HCT116 (cell line): Measurements from ENCODE around the gene TBC1D4. TPM values are rescaled to one million over a fixed set of nuclear protein-coding genes. Genes with fewer than 3 reads are reported as not detected.

Source experiments
- ATAC-seq: fragments of 200-7000 bp; cut with Tn5 transposase; 2 replicates; pipeline ENCODE4 v1.9.1; 2020; ENCODE audit warnings: mild to moderate bottlenecking, moderate library complexity
- BruUV-seq: library from RNA; stranded (reverse); fragments of 400-500 nt; replicated peaks from 2 replicates; lab custom pipeline; 2021; lab: Mats Ljungman, UMichigan
- CTCF ChIA-PET: fragments of 300-600 bp; sonication (Branson Sonifier 250); formaldehyde crosslinking; loops from one replicate; lab custom pipeline; 2021; ENCODE audit warnings: antibody characterized with exemption; lab: Charles Lee
- POLR2A ChIA-PET: fragments of 300-600, 350-600 bp; sonication (Branson Sonifier 250); formaldehyde crosslinking; loops from one replicate; lab custom pipeline; 2021; ENCODE audit warnings: antibody characterized with exemption; lab: Charles Lee
- RAD21 ChIA-PET, 2 experiments: fragments of 300-600 bp; sonication (Branson Sonifier 250); formaldehyde crosslinking; loops; one replicate each; lab custom pipeline; 2023; ENCODE audit warnings: low total read pairs in 2 of 2; ENCODE audit not compliant: uncharacterized antibody in 2 of 2, unreplicated experiment in 2 of 2, low non-redundant PET in 1 of 2; lab: Charles Lee
- DNase-seq: peaks from one replicate; pipeline ENCODE4 v3.0.0-alpha.2; 2010; ENCODE audit warnings: low read depth, low spot score
- H2AFZ ChIP-seq: fragments of 200-600 bp; shearing (Covaris generic), sonication (generic); 2 replicates; pipeline ENCODE4 v1.6.1; 2017; ENCODE audit warnings: low read depth, mixed run types, mixed read lengths, antibody characterized with exemption, low read length; ENCODE audit not compliant: poor library complexity, severe bottlenecking
- H3K27ac ChIP-seq: 2 replicates; pipeline ENCODE4 v1.5.1; 2012; ENCODE audit warnings: low read depth, low read length
- H3K27me3 ChIP-seq: fragments of 200-600 bp; sonication (generic); 2 replicates; pipeline ENCODE4 v1.6.1; 2016; ENCODE audit warnings: mixed run types, low read length, mixed read lengths; ENCODE audit not compliant: insufficient read depth
- H3K36me3 ChIP-seq, 2 experiments: fragments of 200-500 bp in 1 of 2; fragments of 200-600 bp in 1 of 2; sonication (Bioruptor generic) in 1 of 2; sonication (generic) in 1 of 2; 2 replicates each; pipeline versions ENCODE4 v1.5.1 to v1.6.1; 2014 to 2016; ENCODE audit warnings: low read length in 2 of 2, inconsistent platforms in 1 of 2, mixed read lengths in 1 of 2, mixed run types in 1 of 2; ENCODE audit not compliant: insufficient read depth in 2 of 2, control insufficient read depth in 1 of 2
- H3K4me1 ChIP-seq, 2 experiments: fragments of 200-600 bp in 1 of 2; sonication (generic) in 1 of 2; 2 replicates each; pipeline versions ENCODE4 v1.5.1 to v1.6.1; 2012 to 2017; ENCODE audit warnings: low read length in 2 of 2, inconsistent platforms in 1 of 2, mild to moderate bottlenecking in 1 of 2, mixed read lengths in 1 of 2, mixed run types in 1 of 2, moderate library complexity in 1 of 2; ENCODE audit not compliant: insufficient read depth in 2 of 2, control insufficient read depth in 1 of 2
- H3K4me2 ChIP-seq: fragments of 200-600 bp; sonication (generic); 2 replicates; pipeline ENCODE4 v1.6.1; 2017; ENCODE audit warnings: mixed run types, low read length, mixed read lengths
- H3K4me3 ChIP-seq, 2 experiments: fragments of 200-600 bp in 1 of 2; sonication (generic) in 1 of 2; replicated peaks in 1 of 2; 2 replicates each; pipeline ENCODE4 v1.5.1; 2011 to 2016; ENCODE audit warnings: low read length in 2 of 2, control low read depth in 1 of 2, low read depth in 1 of 2, mild to moderate bottlenecking in 1 of 2, mixed read lengths in 1 of 2, mixed run types in 1 of 2
- H3K79me2 ChIP-seq: fragments of 200-600 bp; sonication (generic); 2 replicates; pipeline ENCODE4 v1.6.1; 2017; ENCODE audit warnings: mild to moderate bottlenecking, mixed run types, low read length, moderate library complexity, mixed read lengths; ENCODE audit not compliant: insufficient read depth
- H3K9ac ChIP-seq: fragments of 200-600 bp; sonication (generic); 2 replicates; pipeline ENCODE4 v1.6.1; 2016; ENCODE audit warnings: low read length, mixed read lengths
- H3K9me2 ChIP-seq: fragments of 200-600 bp; sonication (generic), shearing (Covaris generic); 2 replicates; pipeline ENCODE4 v1.6.1; 2017; ENCODE audit warnings: mixed run types, mild to moderate bottlenecking, moderate library complexity; ENCODE audit not compliant: insufficient read depth
- H3K9me3 ChIP-seq, 2 experiments: fragments of 200-500 bp in 1 of 2; fragments of 200-600 bp in 1 of 2; sonication (Bioruptor generic) in 1 of 2; sonication (generic) in 1 of 2; 2 replicates each; pipeline ENCODE4 v1.6.1; 2014 to 2017; ENCODE audit warnings: low read length in 2 of 2, mixed read lengths in 2 of 2, inconsistent platforms in 1 of 2, low read depth in 1 of 2, mild to moderate bottlenecking in 1 of 2, mixed run types in 1 of 2, moderate library complexity in 1 of 2; ENCODE audit not compliant: control insufficient read depth in 1 of 2, insufficient read depth in 1 of 2
- H4K20me1 ChIP-seq: fragments of 200-600 bp; sonication (generic), shearing (Covaris generic); 2 replicates; pipeline ENCODE4 v1.6.1; 2017; ENCODE audit warnings: mixed run types, mild to moderate bottlenecking, moderate library complexity; ENCODE audit not compliant: insufficient read depth
- CBX3 ChIP-seq: IDR thresholded peaks from 2 replicates; pipeline ENCODE4 v1.6.1; 2012; ENCODE audit warnings: low read depth
- CEBPB ChIP-seq: IDR thresholded peaks from 2 replicates; pipeline ENCODE4 v1.6.1; 2012; ENCODE audit warnings: low read depth
- ELF1 ChIP-seq: IDR thresholded peaks from 2 replicates; pipeline ENCODE4 v1.6.1; 2012; ENCODE audit warnings: low read depth, borderline replicate concordance
- EZH2phosphoT487 ChIP-seq: fragments of 200-600 bp; IDR thresholded peaks from 2 replicates; pipeline ENCODE4 v1.6.1; 2018; ENCODE audit warnings: antibody characterized with exemption, borderline replicate concordance
- FOSL1 ChIP-seq: IDR thresholded peaks from 2 replicates; pipeline ENCODE4 v1.6.1; 2012; ENCODE audit warnings: low read depth
- POLR2AphosphoS5 ChIP-seq: IDR thresholded peaks from 2 replicates; pipeline ENCODE4 v1.6.1; 2011; ENCODE audit warnings: mild to moderate bottlenecking, low read depth, low read length, moderate library complexity
- RAD21 ChIP-seq: IDR thresholded peaks from 2 replicates; pipeline ENCODE4 v1.6.1; 2012; ENCODE audit warnings: low read depth, mild to moderate bottlenecking
- SIN3A ChIP-seq: IDR thresholded peaks from 2 replicates; pipeline ENCODE4 v1.6.1; 2012; ENCODE audit warnings: low read depth
- SP1 ChIP-seq: IDR thresholded peaks from 2 replicates; pipeline ENCODE4 v1.6.1; 2012; ENCODE audit warnings: low read depth
- SRF ChIP-seq: IDR thresholded peaks from 2 replicates; pipeline ENCODE4 v1.6.1; 2012; ENCODE audit warnings: low read depth
- TCF7L2 ChIP-seq: IDR thresholded peaks from 2 replicates; pipeline ENCODE4 v1.7.0; 2011; ENCODE audit warnings: borderline replicate concordance, inconsistent platforms; ENCODE audit not compliant: insufficient read depth, insufficient read length; ENCODE audit errors: extremely low read depth
- YY1 ChIP-seq: IDR thresholded peaks from 2 replicates; pipeline ENCODE4 v1.6.1; 2011; ENCODE audit warnings: low read length, low read depth, moderate library complexity, mild to moderate bottlenecking; ENCODE audit not compliant: insufficient replicate concordance; ENCODE audit errors: extremely low read depth
- ZFX ChIP-seq: fragments of 450-650 bp; IDR thresholded peaks from 2 replicates; pipeline ENCODE4 v1.6.1; 2017
- ZNF274 ChIP-seq: fragments of 200-500 bp; sonication (Bioruptor generic); IDR thresholded peaks from 2 replicates; pipeline ENCODE4 v1.6.1; 2014; ENCODE audit warnings: mild to moderate bottlenecking, low read depth, low read length, inconsistent platforms
- intact Hi-C: fragments of 100-400 bp; cut with micrococcal nuclease; formaldehyde crosslinking; loops from 2 replicates; pipeline ENCODE4 v1.10.0; 2022
- total RNA-seq: library from RNA; stranded (reverse); gene quantifications from one replicate; pipeline ENCODE4 v1.2.1, GENCODE V29; 2021; ENCODE audit not compliant: unreplicated experiment
- TF ChIP-seq, protein P1 (sequence below): IDR thresholded peaks from 2 replicates; pipeline ENCODE4 v1.6.1; 2012
- TF ChIP-seq, protein P2 (sequence below): IDR thresholded peaks from 2 replicates; pipeline ENCODE4 v1.6.1; 2011; ENCODE audit warnings: mild to moderate bottlenecking, low read length, moderate library complexity; ENCODE audit not compliant: insufficient replicate concordance; ENCODE audit errors: extremely low read depth
- TF ChIP-seq, protein P3 (sequence below): IDR thresholded peaks from 2 replicates; pipeline ENCODE4 v1.6.1; 2012
- TF ChIP-seq, protein P4 (sequence below), 3 experiments: fragments of 200-600 bp in 1 of 3; sonication (generic) in 1 of 3; IDR thresholded peaks in 2 of 3; conservative IDR thresholded peaks in 1 of 3; 2 replicates each; pipeline ENCODE4 v1.5.1; 2012 to 2017; ENCODE audit warnings: low read depth in 2 of 3, low read length in 2 of 3, antibody characterized with exemption in 1 of 3, borderline replicate concordance in 1 of 3, control low read depth in 1 of 3, mild to moderate bottlenecking in 1 of 3, mixed read lengths in 1 of 3, mixed run types in 1 of 3, moderate library complexity in 1 of 3; ENCODE audit not compliant: insufficient read depth in 1 of 3
- TF ChIP-seq, protein P5 (sequence below): IDR thresholded peaks from 2 replicates; pipeline ENCODE4 v1.6.1; 2012; ENCODE audit warnings: low read depth

The TBC1D4 gene
- total RNA-seq, 1 experiment from 2014 or later, result 24.6 TPM

DNA sequence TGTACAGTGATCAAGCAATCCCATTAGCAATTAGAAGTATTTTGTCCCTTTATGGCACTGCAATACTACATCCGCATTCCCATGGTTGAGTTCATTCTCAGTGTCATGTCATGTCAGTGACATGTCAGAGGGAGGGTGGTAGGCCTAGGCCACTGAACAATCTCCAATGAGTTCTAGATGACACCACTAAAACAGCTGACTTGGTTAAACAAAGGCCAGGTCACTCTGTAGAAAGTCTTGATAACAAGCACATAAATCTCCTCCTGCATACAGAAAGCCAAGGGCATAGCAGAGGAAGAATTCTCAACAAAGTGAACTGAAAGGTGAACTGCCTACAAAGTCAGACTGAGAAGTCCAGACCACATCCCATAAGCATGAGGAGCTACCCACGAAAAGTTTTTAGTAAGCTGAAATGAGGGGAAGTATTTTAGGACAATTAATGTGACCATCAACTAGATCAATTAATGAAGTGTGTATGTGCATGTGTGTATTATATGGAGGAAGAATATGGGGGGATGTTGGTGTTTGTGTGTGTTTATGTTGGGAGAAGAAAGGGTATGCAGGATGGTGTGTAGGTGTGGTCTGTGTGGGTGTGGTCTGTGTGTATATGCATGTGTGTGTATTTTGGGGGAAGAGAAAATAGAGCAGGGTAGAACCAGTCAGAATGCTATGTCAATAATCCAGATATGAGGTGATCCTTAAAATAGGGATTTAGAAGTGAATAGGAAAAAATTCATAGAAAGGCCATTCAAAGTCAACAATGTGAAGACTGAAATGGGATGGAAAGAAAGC lies 67.7 kb downstream of the TBC1D4 start:
- peaks cover 24% of the 10 kb centered on the region; the same call in 1 of the 2 replicates for H3K79me2 ChIP-seq
- H3K4me2 ChIP-seq, result no peak overlapping the region
- CTCF ChIA-PET, result no interaction called here
- no peaks in the 10 kb centered on the region for H3K27me3 ChIP-seq
- no peak for DNase-seq
- no peak overlapping the region for H3K4me3 ChIP-seq
- no peak for ATAC-seq
- BruUV-seq, result no TSS peak
- no peaks in the 10 kb centered on the region for H3K36me3 ChIP-seq
- H3K9me2 ChIP-seq, result no peaks in the 10 kb centered on the region
- no peak overlapping the region for H3K27ac ChIP-seq
- H3K4me1 ChIP-seq, result peaks cover 23 to 24% of the 10 kb centered on the region in 2 experiments
- no peaks in the 10 kb centered on the region for H3K9me3 ChIP-seq
- intact Hi-C loops, result no loop called here
- POLR2A ChIA-PET, result no interaction called here
- no peak overlapping the region for H2AFZ ChIP-seq
- RAD21 ChIA-PET, result interaction anchor here in 1 of 2 experiments (0.7 kb wide), 1 partner anchor 26 kb away, joined by 3 read pairs; no protein-coding TSS in a partner anchor
- no peak overlapping the region for H3K9ac ChIP-seq
- 0 out of 2 replicates have a peak, but pooled peaks cover 4% of the 10 kb centered on the region for H4K20me1 ChIP-seq
- no peak for TF ChIP-seq YY1
- TF ChIP-seq, protein P1, sequence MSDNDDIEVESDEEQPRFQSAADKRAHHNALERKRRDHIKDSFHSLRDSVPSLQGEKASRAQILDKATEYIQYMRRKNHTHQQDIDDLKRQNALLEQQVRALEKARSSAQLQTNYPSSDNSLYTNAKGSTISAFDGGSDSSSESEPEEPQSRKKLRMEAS, result no peak
- no peak for TF ChIP-seq ZFX
- TF ChIP-seq, protein P2, sequence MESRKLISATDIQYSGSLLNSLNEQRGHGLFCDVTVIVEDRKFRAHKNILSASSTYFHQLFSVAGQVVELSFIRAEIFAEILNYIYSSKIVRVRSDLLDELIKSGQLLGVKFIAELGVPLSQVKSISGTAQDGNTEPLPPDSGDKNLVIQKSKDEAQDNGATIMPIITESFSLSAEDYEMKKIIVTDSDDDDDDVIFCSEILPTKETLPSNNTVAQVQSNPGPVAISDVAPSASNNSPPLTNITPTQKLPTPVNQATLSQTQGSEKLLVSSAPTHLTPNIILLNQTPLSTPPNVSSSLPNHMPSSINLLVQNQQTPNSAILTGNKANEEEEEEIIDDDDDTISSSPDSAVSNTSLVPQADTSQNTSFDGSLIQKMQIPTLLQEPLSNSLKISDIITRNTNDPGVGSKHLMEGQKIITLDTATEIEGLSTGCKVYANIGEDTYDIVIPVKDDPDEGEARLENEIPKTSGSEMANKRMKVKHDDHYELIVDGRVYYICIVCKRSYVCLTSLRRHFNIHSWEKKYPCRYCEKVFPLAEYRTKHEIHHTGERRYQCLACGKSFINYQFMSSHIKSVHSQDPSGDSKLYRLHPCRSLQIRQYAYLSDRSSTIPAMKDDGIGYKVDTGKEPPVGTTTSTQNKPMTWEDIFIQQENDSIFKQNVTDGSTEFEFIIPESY, result no peak
- no peak for TF ChIP-seq FOSL1
- TF ChIP-seq POLR2AphosphoS5, result no peak
- TF ChIP-seq TCF7L2, result no peak
- no peak for TF ChIP-seq ZNF274
- no peak for TF ChIP-seq EZH2phosphoT487
- no peak for TF ChIP-seq RAD21
- TF ChIP-seq SP1, result no peak
- TF ChIP-seq ELF1, result no peak
- TF ChIP-seq, protein P3, sequence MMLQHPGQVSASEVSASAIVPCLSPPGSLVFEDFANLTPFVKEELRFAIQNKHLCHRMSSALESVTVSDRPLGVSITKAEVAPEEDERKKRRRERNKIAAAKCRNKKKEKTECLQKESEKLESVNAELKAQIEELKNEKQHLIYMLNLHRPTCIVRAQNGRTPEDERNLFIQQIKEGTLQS, result no peak
- TF ChIP-seq, protein P4, sequence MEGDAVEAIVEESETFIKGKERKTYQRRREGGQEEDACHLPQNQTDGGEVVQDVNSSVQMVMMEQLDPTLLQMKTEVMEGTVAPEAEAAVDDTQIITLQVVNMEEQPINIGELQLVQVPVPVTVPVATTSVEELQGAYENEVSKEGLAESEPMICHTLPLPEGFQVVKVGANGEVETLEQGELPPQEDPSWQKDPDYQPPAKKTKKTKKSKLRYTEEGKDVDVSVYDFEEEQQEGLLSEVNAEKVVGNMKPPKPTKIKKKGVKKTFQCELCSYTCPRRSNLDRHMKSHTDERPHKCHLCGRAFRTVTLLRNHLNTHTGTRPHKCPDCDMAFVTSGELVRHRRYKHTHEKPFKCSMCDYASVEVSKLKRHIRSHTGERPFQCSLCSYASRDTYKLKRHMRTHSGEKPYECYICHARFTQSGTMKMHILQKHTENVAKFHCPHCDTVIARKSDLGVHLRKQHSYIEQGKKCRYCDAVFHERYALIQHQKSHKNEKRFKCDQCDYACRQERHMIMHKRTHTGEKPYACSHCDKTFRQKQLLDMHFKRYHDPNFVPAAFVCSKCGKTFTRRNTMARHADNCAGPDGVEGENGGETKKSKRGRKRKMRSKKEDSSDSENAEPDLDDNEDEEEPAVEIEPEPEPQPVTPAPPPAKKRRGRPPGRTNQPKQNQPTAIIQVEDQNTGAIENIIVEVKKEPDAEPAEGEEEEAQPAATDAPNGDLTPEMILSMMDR (IDR thresholded peaks at IDR 0.05 in 2 of 3, conservative IDR thresholded peaks at IDR 0.05 in 1 of 3; ENCODE audit: borderline replicate concordance in 1 of 3, insufficient read depth in 1 of 3, low read depth in 2 of 3, low read length in 2 of 3), result no peak
- no peak for TF ChIP-seq SRF
- TF ChIP-seq, protein P5, sequence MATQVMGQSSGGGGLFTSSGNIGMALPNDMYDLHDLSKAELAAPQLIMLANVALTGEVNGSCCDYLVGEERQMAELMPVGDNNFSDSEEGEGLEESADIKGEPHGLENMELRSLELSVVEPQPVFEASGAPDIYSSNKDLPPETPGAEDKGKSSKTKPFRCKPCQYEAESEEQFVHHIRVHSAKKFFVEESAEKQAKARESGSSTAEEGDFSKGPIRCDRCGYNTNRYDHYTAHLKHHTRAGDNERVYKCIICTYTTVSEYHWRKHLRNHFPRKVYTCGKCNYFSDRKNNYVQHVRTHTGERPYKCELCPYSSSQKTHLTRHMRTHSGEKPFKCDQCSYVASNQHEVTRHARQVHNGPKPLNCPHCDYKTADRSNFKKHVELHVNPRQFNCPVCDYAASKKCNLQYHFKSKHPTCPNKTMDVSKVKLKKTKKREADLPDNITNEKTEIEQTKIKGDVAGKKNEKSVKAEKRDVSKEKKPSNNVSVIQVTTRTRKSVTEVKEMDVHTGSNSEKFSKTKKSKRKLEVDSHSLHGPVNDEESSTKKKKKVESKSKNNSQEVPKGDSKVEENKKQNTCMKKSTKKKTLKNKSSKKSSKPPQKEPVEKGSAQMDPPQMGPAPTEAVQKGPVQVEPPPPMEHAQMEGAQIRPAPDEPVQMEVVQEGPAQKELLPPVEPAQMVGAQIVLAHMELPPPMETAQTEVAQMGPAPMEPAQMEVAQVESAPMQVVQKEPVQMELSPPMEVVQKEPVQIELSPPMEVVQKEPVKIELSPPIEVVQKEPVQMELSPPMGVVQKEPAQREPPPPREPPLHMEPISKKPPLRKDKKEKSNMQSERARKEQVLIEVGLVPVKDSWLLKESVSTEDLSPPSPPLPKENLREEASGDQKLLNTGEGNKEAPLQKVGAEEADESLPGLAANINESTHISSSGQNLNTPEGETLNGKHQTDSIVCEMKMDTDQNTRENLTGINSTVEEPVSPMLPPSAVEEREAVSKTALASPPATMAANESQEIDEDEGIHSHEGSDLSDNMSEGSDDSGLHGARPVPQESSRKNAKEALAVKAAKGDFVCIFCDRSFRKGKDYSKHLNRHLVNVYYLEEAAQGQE, result no peak
- TF ChIP-seq CBX3, result no peak
- no peak for TF ChIP-seq CEBPB
- no peak for TF ChIP-seq SIN3A
